Hepatocyte (in vitro differentiated cells): Measurements from ENCODE around the gene GRID1. TPM values are rescaled to one million over a fixed set of nuclear protein-coding genes. Genes with fewer than 3 reads are reported as not detected.

Source experiments
- DNase-seq: peaks from one replicate; pipeline ENCODE4 v3.0.0-alpha.2; 2016; ENCODE audit warnings: low spot score
- H2AFZ ChIP-seq: fragments of 200-600 bp; sonication (generic); 2 replicates; pipeline ENCODE4 v1.6.0; 2016; ENCODE audit warnings: antibody characterized with exemption, mild to moderate bottlenecking
- H3K27ac ChIP-seq: fragments of 200-600 bp; sonication (generic); 2 replicates; pipeline ENCODE4 v1.5.1; 2016; ENCODE audit warnings: mild to moderate bottlenecking
- H3K27me3 ChIP-seq: fragments of 200-600 bp; sonication (generic); 2 replicates; pipeline ENCODE4 v1.6.1; 2016
- H3K36me3 ChIP-seq: fragments of 200-600 bp; sonication (generic); replicated peaks from 2 replicates; pipeline ENCODE4 v1.5.1; 2016; ENCODE audit warnings: low read depth; ENCODE audit not compliant: insufficient read depth
- H3K4me1 ChIP-seq: fragments of 200-600 bp; sonication (generic); 2 replicates; pipeline ENCODE4 v1.5.1; 2016; ENCODE audit warnings: mild to moderate bottlenecking, moderate library complexity; ENCODE audit not compliant: insufficient read depth
- H3K4me2 ChIP-seq: fragments of 200-600 bp; sonication (generic); 2 replicates; pipeline ENCODE4 v1.6.0; 2016
- H3K4me3 ChIP-seq: fragments of 200-600 bp; sonication (generic); 2 replicates; pipeline ENCODE4 v1.5.1; 2016; ENCODE audit warnings: mild to moderate bottlenecking
- H3K79me2 ChIP-seq: fragments of 200-600 bp; sonication (generic); 2 replicates; pipeline ENCODE4 v1.6.0; 2017; ENCODE audit warnings: mild to moderate bottlenecking
- H3K9me2 ChIP-seq: fragments of 200-600 bp; sonication (generic); replicated peaks from 2 replicates; pipeline ENCODE4 v1.6.0; 2017; ENCODE audit warnings: mild to moderate bottlenecking; ENCODE audit not compliant: insufficient read depth
- H3K9me3 ChIP-seq: fragments of 200-600 bp; sonication (generic); 2 replicates; pipeline ENCODE4 v1.5.1; 2016; ENCODE audit warnings: low read depth, mild to moderate bottlenecking
- H4K20me1 ChIP-seq: fragments of 200-600 bp; sonication (generic); 2 replicates; pipeline ENCODE4 v1.6.0; 2016; ENCODE audit warnings: mild to moderate bottlenecking; ENCODE audit not compliant: insufficient read depth, poor library complexity, severe bottlenecking
- EZH2 ChIP-seq: fragments of 200-600 bp; sonication (generic); IDR thresholded peaks from 2 replicates; pipeline ENCODE4 v1.6.1; 2016; ENCODE audit warnings: antibody characterized with exemption, mild to moderate bottlenecking, borderline replicate concordance
- EZH2phosphoT487 ChIP-seq: fragments of 200-600 bp; sonication (generic); IDR thresholded peaks from one replicate; pipeline ENCODE4 v1.6.1; 2018; ENCODE audit warnings: antibody characterized with exemption, mild to moderate bottlenecking, low read depth, moderate library complexity; ENCODE audit not compliant: unreplicated experiment, severe bottlenecking
- WGBS: methylation state at CpG from one replicate; pipeline ENCODE4 v1.1.6; 2016; ENCODE audit warnings: low lambda C conversion rate; ENCODE audit errors: missing lambda C conversion rate; 5-methylcytosine and 5-hydroxymethylcytosine counted together
- polyA plus RNA-seq: library from polyadenylated mRNA; unstranded; fragments of >200 nt; fragmentation: Nextera tagmentation; extraction: Ambion mirVana; gene quantifications from 2 replicates; pipeline ENCODE4 v1.2.1, GENCODE V29; 2016
- total RNA-seq: library from RNA; depleted of rRNA; stranded (reverse); fragments of >200 nt; gene quantifications from 2 replicates; pipeline ENCODE4 v1.2.3, GENCODE V29; 2014
- TF ChIP-seq, protein P1 (sequence below): fragments of 200-600 bp; sonication (generic); IDR thresholded peaks from 2 replicates; pipeline ENCODE4 v1.5.1; 2016; ENCODE audit warnings: antibody characterized with exemption, mild to moderate bottlenecking; ENCODE audit not compliant: poor library complexity

The GRID1 gene
- total and polyA plus RNA-seq, 2 experiments from 2014 or later, result 0.07 to 0.37 TPM

DNA sequence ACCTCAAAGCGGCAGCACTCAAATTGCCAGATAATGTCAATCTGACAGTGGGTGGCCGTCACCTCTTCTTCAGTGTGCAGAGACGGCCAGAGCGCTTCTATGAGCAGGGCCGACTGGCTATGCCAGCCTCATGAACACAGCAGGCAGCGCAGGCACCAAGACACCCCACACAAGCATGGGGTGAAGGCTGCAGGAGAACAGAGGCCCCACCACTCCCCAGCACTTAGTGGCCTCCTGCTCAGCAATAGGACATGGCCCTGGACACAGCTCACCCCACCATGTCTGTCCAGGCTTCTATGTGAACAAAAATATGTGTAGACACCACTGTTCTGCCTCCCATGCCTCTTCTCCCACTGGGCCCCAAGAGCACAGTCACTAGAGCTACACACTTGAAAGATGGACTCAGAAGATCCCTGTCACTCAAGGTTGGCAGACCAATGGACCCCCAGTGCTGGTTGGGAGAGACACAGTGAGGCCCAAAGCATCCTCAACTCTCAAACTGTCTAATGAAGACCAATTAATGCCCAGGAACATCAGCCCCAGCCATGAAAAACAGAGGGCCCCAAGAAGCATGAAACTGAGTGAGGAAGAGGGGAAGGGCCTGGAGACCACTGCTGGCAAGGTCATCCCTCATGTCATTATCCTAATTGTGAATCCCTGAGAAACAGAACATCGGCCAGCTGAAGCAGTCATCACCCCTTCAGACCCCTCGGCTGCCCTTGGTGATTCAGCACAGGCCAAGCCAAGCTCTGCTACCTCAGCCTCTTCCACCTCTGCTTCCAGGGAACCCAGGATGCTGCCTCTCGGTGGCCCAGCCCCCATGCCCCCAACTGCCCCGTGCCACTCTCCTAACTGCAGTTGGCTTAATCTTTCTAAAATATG, 77.7 kb downstream of the GRID1 start:
- Histone ChIP-seq H3K4me3 (no peak overlapping the region), H3K9me2 (no peaks in the 10 kb centered on the region), H4K20me1 (no peaks in the 10 kb centered on the region), H3K4me2 (no peak overlapping the region), H2AFZ (no peak overlapping the region), H3K4me1 (no peaks in the 10 kb centered on the region), H3K36me3 (no peaks in the 10 kb centered on the region), H3K27me3 (no peaks in the 10 kb centered on the region), H3K27ac (no peak overlapping the region), H3K9me3 (no peaks in the 10 kb centered on the region), H3K79me2 (no peaks in the 10 kb centered on the region)
- no peak for DNase-seq
- TF ChIP-seq EZH2phosphoT487, result no peak
- no peak for TF ChIP-seq EZH2
- TF ChIP-seq, protein P1, sequence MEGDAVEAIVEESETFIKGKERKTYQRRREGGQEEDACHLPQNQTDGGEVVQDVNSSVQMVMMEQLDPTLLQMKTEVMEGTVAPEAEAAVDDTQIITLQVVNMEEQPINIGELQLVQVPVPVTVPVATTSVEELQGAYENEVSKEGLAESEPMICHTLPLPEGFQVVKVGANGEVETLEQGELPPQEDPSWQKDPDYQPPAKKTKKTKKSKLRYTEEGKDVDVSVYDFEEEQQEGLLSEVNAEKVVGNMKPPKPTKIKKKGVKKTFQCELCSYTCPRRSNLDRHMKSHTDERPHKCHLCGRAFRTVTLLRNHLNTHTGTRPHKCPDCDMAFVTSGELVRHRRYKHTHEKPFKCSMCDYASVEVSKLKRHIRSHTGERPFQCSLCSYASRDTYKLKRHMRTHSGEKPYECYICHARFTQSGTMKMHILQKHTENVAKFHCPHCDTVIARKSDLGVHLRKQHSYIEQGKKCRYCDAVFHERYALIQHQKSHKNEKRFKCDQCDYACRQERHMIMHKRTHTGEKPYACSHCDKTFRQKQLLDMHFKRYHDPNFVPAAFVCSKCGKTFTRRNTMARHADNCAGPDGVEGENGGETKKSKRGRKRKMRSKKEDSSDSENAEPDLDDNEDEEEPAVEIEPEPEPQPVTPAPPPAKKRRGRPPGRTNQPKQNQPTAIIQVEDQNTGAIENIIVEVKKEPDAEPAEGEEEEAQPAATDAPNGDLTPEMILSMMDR, result no peak
- WGBS, result 85% methylated on average over 9 of the region's 10 CpGs

DNA sequence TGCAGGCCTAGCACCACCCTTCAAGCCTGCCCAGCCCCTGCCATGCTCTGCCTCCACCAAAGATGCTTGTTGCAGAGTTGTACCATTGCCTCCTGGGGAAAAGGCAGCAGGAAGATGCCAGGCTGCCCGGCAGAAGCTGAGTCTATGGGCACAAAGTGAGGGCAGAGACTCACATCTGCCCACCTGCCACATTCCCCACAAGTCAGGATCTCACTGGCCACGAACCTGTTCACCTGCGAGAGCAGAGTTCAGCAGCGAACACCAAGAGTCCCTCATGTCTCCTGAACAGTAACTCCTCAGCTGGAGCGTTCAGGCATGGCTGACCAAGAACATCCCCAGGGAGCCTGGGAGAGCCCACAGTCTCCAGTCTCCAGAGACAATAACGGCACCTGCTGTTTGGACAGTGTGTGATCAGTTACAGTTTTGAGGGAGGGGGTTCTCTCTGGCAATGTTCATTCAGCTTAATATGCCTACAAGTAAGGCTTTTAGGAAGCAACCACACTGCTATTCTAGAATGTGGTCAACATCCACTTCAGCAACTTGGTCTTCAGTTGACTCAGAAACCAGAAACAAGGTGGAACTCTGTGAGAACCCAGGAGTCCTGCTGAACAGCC, 78.5 kb downstream of the GRID1 start:
- DNase-seq, result no peak
- TF ChIP-seq, protein P1, result no peak
- no peak for TF ChIP-seq EZH2
- no peak for TF ChIP-seq EZH2phosphoT487
- Histone ChIP-seq H3K36me3 (no peaks in the 10 kb centered on the region), H3K27me3 (no peaks in the 10 kb centered on the region), H3K4me2 (no peak overlapping the region), H3K79me2 (no peaks in the 10 kb centered on the region), H3K27ac (no peak overlapping the region), H2AFZ (no peak overlapping the region), H3K4me1 (no peaks in the 10 kb centered on the region), H3K9me3 (no peaks in the 10 kb centered on the region), H3K9me2 (no peaks in the 10 kb centered on the region), H4K20me1 (no peaks in the 10 kb centered on the region), H3K4me3 (no peak overlapping the region)
- 73% methylated on average over 6 of the region's 6 CpGs for WGBS

DNA sequence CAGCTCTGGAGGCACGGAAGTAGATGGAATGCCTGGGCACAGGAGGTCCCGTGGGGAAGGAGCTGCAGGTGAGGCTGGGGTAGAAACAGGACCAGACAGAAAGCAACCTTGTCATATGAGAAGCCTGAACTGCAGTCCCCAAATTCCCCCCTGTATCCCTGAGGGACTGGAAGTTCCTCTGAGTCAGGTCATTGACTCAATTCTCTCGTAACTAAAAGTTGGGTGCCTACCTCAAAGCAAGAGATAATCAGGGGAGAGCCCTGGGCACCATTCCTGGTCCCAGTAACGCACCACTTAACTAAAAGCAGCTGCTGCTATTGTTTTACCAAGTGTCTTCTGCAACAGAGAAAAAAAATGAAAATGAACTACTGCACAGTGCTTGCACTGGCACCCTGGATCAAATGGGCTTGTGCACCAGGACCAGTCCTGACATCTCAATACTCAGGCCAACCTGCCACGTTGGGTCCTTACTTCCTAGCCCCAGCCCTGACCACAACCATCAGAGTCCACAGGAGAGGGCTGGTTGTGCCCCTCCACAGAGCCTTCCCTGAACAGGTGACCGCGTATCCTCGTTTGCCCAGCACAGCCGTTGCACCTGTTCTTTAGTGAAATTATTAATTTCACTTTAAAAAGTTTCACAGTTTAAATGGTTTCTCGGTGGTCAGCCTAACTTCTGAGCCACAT, 79.3 kb downstream of the GRID1 start:
- no peaks in the 10 kb centered on the region for H3K4me1 ChIP-seq
- no peak overlapping the region for H2AFZ ChIP-seq
- H4K20me1 ChIP-seq, result no peaks in the 10 kb centered on the region
- H3K4me2 ChIP-seq, result no peak overlapping the region
- no peaks in the 10 kb centered on the region for H3K9me3 ChIP-seq
- no peak for DNase-seq
- 88% methylated on average over 10 of the region's 10 CpGs for WGBS
- no peak overlapping the region for H3K4me3 ChIP-seq
- no peak for TF ChIP-seq EZH2
- TF ChIP-seq, protein P1, result no peak
- TF ChIP-seq EZH2phosphoT487, result no peak
- H3K9me2 ChIP-seq, result no peaks in the 10 kb centered on the region
- H3K79me2 ChIP-seq, result no peaks in the 10 kb centered on the region
- H3K27me3 ChIP-seq, result no peaks in the 10 kb centered on the region
- H3K36me3 ChIP-seq, result no peaks in the 10 kb centered on the region
- no peak overlapping the region for H3K27ac ChIP-seq
